WERI-Rb-1 (cell line): Measurements from ENCODE around the gene VEGFB.

ENCODE experiments used
- DNase-seq: peaks from one replicate; pipeline ENCODE4 v3.0.0-alpha.2; 2020
- H3K27ac ChIP-seq: fragments of 250-450 bp; sonication (Bioruptor Pico); 2 replicates; pipeline ENCODE4 v1.5.1; 2020; ENCODE audit warnings: mild to moderate bottlenecking, moderate library complexity
- H3K27me3 ChIP-seq: fragments of 250-450 bp; sonication (Bioruptor Pico); 2 replicates; pipeline ENCODE4 v1.5.1; 2021; ENCODE audit warnings: mild to moderate bottlenecking, low read depth, moderate library complexity; ENCODE audit not compliant: insufficient read depth, severe bottlenecking
- H3K36me3 ChIP-seq: fragments of 250-450 bp; sonication (Bioruptor Pico); 2 replicates; pipeline ENCODE4 v1.5.1; 2020; ENCODE audit warnings: mild to moderate bottlenecking, moderate library complexity
- H3K4me3 ChIP-seq: 2 replicates; pipeline ENCODE4 v1.5.1; 2011; ENCODE audit warnings: low read depth, mild to moderate bottlenecking, control low read depth, low read length
- H3K9me3 ChIP-seq: fragments of 250-450 bp; sonication (Bioruptor Pico); 2 replicates; pipeline ENCODE4 v1.5.1; 2021; ENCODE audit warnings: mild to moderate bottlenecking, moderate library complexity; ENCODE audit not compliant: severe bottlenecking
- TF ChIP-seq, protein P1 (sequence below): IDR thresholded peaks from 2 replicates; pipeline ENCODE4 v1.5.1; 2011; ENCODE audit warnings: low read depth, mild to moderate bottlenecking, control low read depth, inconsistent platforms, low read length

The VEGFB gene

DNA sequence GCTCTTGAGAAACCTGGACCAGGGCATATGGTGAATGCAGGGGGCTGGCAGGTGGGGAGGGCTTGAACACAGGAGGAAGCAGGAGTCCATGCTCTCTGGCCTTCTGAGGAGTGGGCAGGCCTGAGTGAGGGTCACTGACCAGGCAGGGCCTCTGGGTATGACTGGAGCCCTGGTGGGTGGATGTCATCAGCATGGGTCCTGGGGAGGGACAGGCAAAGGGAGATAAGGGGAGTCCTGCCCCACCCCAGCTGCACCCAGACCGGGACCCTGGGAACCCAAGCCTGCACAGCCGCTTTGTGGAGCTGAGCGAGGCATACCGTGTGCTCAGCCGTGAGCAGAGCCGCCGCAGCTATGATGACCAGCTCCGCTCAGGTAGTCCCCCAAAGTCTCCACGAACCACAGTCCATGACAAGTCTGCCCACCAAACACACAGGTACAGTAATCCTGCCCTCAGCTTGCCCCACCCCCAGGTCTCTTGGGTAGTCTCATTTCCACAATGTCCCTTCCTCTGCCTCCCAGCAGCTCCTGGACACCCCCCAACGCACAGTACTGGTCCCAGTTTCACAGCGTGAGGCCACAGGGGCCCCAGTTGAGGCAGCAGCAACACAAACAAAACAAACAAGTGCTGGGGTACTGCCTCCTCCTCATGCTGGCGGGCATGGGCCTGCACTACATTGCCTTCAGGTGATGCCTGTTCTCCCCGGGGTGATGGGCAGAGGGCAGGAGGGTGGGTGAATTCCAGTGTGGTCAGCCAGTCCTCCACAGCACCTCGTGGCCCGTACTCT, 2.0 kb upstream of the VEGFB start:
- Histone ChIP-seq H3K27ac (no peak overlapping the region), H3K36me3 (peaks cover 7% of the 10 kb centered on the region), H3K4me3 (no peak overlapping the region), H3K27me3 (no peaks in the 10 kb centered on the region), H3K9me3 (no peaks in the 10 kb centered on the region)
- no peak for DNase-seq
- TF ChIP-seq, protein P1, sequence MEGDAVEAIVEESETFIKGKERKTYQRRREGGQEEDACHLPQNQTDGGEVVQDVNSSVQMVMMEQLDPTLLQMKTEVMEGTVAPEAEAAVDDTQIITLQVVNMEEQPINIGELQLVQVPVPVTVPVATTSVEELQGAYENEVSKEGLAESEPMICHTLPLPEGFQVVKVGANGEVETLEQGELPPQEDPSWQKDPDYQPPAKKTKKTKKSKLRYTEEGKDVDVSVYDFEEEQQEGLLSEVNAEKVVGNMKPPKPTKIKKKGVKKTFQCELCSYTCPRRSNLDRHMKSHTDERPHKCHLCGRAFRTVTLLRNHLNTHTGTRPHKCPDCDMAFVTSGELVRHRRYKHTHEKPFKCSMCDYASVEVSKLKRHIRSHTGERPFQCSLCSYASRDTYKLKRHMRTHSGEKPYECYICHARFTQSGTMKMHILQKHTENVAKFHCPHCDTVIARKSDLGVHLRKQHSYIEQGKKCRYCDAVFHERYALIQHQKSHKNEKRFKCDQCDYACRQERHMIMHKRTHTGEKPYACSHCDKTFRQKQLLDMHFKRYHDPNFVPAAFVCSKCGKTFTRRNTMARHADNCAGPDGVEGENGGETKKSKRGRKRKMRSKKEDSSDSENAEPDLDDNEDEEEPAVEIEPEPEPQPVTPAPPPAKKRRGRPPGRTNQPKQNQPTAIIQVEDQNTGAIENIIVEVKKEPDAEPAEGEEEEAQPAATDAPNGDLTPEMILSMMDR: no peak

DNA sequence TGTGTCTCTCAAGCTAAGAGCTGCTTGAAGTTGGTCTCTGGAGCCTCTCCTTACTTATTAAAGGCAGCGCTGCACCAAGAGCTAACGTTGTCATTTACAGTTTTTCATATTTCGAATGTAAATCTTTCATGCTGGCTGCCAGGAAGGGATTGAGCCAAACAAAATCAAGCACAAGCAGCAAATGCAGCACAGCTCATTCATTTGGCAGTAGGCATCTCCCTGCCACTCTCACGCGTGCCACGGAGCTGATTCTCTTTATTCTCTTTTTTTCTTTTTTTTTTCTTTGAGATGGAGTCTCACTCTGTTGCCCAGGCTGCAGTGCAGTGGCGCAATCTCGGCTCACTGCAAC, 1.4 kb upstream of the VEGFB start:
- TF ChIP-seq, protein P1: no peak
- no peak overlapping the region for H3K27ac ChIP-seq

DNA sequence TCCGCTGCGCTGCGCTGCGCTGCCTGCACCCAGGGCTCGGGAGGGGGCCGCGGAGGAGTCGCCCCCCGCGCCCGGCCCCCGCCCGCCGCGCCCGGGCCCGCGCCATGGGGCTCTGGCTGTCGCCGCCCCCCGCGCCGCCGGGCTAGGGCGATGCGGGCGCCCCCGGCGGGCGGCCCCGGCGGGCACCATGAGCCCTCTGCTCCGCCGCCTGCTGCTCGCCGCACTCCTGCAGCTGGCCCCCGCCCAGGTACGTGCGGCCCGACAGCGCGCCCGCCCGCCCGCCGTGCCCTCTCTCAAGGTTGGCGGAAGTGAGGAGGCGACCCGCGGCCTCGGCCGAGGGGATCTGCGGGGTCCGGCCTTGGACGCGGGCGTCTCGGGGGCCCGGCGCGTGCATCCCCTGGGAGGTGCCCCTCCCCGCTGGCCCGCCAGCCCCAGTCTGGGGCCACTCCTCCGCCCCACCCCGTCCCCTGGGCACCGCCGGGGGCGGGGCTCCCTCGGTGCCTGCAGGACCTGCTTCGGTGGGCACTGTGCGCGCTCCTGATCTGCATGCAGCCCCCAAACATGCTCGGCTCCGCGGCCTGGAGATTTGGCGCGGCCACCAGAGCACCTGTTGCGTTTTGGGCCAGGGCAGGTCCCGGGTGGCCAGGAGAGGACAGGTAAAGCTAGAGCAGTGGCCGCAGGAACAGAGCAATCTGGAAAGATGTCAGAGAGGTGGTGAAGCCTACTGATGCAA, 429 bp downstream of the VEGFB start:
- H3K27me3 ChIP-seq: no peaks in the 10 kb centered on the region
- H3K27ac ChIP-seq: peak overlapping the region; percentile 58
- H3K36me3 ChIP-seq: peaks cover 22% of the 10 kb centered on the region
- no peak for DNase-seq
- TF ChIP-seq, protein P1: no peak
- no peaks in the 10 kb centered on the region for H3K9me3 ChIP-seq
- peak overlapping the region; percentile 41 for H3K4me3 ChIP-seq

More for the DNA sequence above, 1.4 kb upstream of the VEGFB start:
- Histone ChIP-seq H3K27me3 (no peaks in the 10 kb centered on the region), H3K36me3 (peaks cover 11% of the 10 kb centered on the region), H3K4me3 (no peak overlapping the region), H3K9me3 (no peaks in the 10 kb centered on the region)
- DNase-seq: no peak

DNA sequence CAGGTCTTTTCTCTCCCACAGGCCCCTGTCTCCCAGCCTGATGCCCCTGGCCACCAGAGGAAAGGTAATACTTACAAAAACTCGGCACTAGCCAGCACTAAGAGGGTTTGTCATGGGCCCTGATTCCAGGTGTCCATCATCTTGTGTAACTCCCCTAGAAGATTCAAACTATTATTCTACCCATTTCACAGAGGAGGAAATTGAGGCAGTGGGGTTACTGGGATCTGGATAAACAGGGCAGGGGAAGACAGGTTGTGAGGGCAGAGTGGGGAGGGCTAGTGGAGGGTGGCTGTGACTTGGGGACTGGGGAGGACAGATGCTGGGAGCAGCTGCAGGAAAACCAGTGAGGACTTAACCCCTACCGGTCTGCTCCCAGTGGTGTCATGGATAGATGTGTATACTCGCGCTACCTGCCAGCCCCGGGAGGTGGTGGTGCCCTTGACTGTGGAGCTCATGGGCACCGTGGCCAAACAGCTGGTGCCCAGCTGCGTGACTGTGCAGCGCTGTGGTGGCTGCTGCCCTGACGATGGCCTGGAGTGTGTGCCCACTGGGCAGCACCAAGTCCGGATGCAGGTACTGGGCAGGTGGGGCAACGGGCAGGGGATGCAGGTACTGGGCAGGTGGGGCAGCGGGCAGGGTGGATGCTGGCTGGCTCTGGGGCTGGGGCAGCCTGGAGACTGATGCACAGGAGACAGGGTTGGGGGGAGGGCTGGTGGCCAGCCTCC, 1.2 kb downstream of the VEGFB start:
- TF ChIP-seq, protein P1: no peak
- Histone ChIP-seq H3K27ac (no peak overlapping the region), H3K4me3 (peak overlapping the region; percentile 41)

DNA sequence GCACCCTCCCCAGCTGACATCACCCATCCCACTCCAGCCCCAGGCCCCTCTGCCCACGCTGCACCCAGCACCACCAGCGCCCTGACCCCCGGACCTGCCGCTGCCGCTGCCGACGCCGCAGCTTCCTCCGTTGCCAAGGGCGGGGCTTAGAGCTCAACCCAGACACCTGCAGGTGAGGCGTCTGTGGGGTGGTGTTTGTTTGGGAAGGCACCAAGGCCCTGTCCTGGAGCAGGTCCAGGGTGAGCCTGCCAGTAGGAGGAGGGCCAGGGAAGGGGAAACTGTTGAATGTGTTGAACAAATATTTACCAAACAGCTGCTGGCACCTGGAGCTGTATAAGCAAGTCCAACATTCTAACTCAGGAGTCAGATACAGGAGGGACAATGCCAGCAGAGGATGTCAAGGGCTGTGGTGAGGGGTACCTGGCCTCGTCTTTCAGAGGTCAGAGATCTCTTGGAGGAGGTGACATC, 3.1 kb downstream of the VEGFB start:
- H3K36me3 ChIP-seq: peaks cover 22% of the 10 kb centered on the region
- DNase-seq: no peak
- TF ChIP-seq, protein P1: no peak
- H3K9me3 ChIP-seq: no peaks in the 10 kb centered on the region
- H3K4me3 ChIP-seq: no peak overlapping the region
- H3K27me3 ChIP-seq: no peaks in the 10 kb centered on the region
- H3K27ac ChIP-seq: no peak overlapping the region

More for the DNA sequence above, 1.2 kb downstream of the VEGFB start:
- DNase-seq: no peak
- Histone ChIP-seq H3K27me3 (no peaks in the 10 kb centered on the region), H3K36me3 (peaks cover 22% of the 10 kb centered on the region), H3K9me3 (no peaks in the 10 kb centered on the region)
